Lower leg skin (tissue), 3 donors: ENCODE data around the gene HAVCR1.

Experiments used
- CTCF ChIP-seq, 3 donors: fragments of 450-650 bp; IDR thresholded peaks; one replicate each; pipeline ENCODE4 v1.5.1; 2016; ENCODE audit warnings: antibody characterized with exemption in 3 of 3, mild to moderate bottlenecking in 3 of 3, moderate library complexity in 2 of 3
- POLR2A ChIP-seq, 2 donors: fragments of 450-650 bp; IDR thresholded peaks; one replicate each; pipeline ENCODE4 v1.6.1; 2016 to 2017; ENCODE audit warnings: antibody characterized with exemption in 2 of 2, mild to moderate bottlenecking in 1 of 2, moderate library complexity in 1 of 2

GRCh38 chr5:157050050-157050449 lies 8.9 kb downstream of the HAVCR1 start:
- TF ChIP-seq CTCF (IDR thresholded peaks at IDR 0.05) (no peak), POLR2A (IDR thresholded peaks at IDR 0.05) (no peak)
